NCI-H128 (cell line): ENCODE results near the gene RFFL.
A peak's percentile ranks its signal among the peaks of the same experiment; 100 is the strongest.

ENCODE experiments used
- DNase-seq: peaks from one replicate; lab custom pipeline; 2025; ENCODE audit not compliant: unreplicated experiment; lab: John Stamatoyannopoulos, UW

The RFFL gene

GRCh38 chr17:34979650-34980352 is 83.7 kb downstream of the RFFL start:
- no peak for DNase-seq

GRCh38 chr17:34979153-34979552 is 84.4 kb downstream of the RFFL start:
- no peak for DNase-seq

- no peak for DNase-seq
Observed at GRCh38 chr17:34974794-34975785, 88.4 kb downstream of the RFFL start.

- DNase-seq, result no peak
Observed at GRCh38 chr17:34974179-34974578, 89.3 kb downstream of the RFFL start.

GRCh38 chr17:34961093-34961911 is 102.2 kb downstream of the RFFL start, which contains the start of the genes CCT6B and ZNF830:
CCT6B (minus strand) TSS chr17:34961460; CDS start chr17:34961393, 67 bp downstream.
ZNF830 (plus strand) TSS chr17:34961540; CDS start chr17:34961567, 27 bp downstream.
- DNase-seq, result peak; percentile 73

GRCh38 chr17:34958438-34958837 is 105.1 kb downstream of the RFFL start:
- DNase-seq, result no peak
